Body of pancreas (tissue), 4 donors: ENCODE data around the gene FRAS1.

ENCODE experiments used
- CTCF ChIP-seq, 7 experiments: fragments of 450-650 bp in 4 of 7; fragments of 200-600 bp in 3 of 7; sonication (generic) in 3 of 7; IDR thresholded peaks; one replicate each; pipeline ENCODE4 v1.5.1; 2016 to 2019; ENCODE audit warnings: antibody characterized with exemption in 7 of 7
- POLR2A ChIP-seq, 3 donors: fragments of 450-650 bp; IDR thresholded peaks; one replicate each; pipeline ENCODE4 v1.6.1; 2016; ENCODE audit warnings: antibody characterized with exemption in 3 of 3, mild to moderate bottlenecking in 2 of 3

- TF ChIP-seq POLR2A (IDR thresholded peaks at IDR 0.05) (no peak), CTCF (IDR thresholded peaks at IDR 0.05) (no peak)
Measured at GRCh38 chr4:78024576-78025091, 32.5 kb upstream of the FRAS1 start.
